ENCODE measurements around the gene SRF. TPM values are rescaled to one million over a fixed set of nuclear protein-coding genes. Genes with fewer than 3 reads are reported as not detected.

SRF gene
- total RNA-seq, 1 experiment from 2014 or later, result 25.8 TPM

GRCh38 chr6:43226192-43226851 is 55.3 kb downstream of the SRF start:
- 0 out of 2 replicates have a peak, but pooled peaks cover 2% of the 10 kb centered on the region for H3K36me3 ChIP-seq
- no peaks in the 10 kb centered on the region for H3K9me3 ChIP-seq (replicated peaks)
- no peak for DNase-seq
- H3K4me3 ChIP-seq, result no peak overlapping the region
- H3K27me3 ChIP-seq, result no peaks in the 10 kb centered on the region
- no peak overlapping the region for H3K27ac ChIP-seq
- H3K4me1 ChIP-seq, result no peaks in the 10 kb centered on the region

- peak; percentile 73 to 82 for DNase-seq
Measured at GRCh38 chr6:43228951-43229802, 58.1 kb downstream of the SRF start, which contains the start of gene DNPH1. Gene DNPH1 (minus strand): TSS chr6:43229481. CDS start chr6:43229456, 25 bp downstream.

GRCh38 chr6:43229803-43230620 is 58.9 kb downstream of the SRF start:
- no peaks in the 10 kb centered on the region for H3K27me3 ChIP-seq
- H3K36me3 ChIP-seq, result no peaks in the 10 kb centered on the region
- no peak overlapping the region for H3K27ac ChIP-seq
- H3K4me3 ChIP-seq, result peak overlapping the region; percentile 64
- H3K9me3 ChIP-seq (replicated peaks), result no peaks in the 10 kb centered on the region
- H3K4me1 ChIP-seq, result no peaks in the 10 kb centered on the region
- DNase-seq, result no peak

More at GRCh38 chr6:43228951-43229802, 58.1 kb downstream of the SRF start, which contains the start of gene DNPH1:
- Histone ChIP-seq H3K9me3 (replicated peaks) (no peaks in the 10 kb centered on the region), H3K27ac (no peak within 1 kb of the TSS; the same call in 1 of the 2 replicates), H3K36me3 (no peaks in the 10 kb centered on the region), H3K27me3 (no peaks in the 10 kb centered on the region), H3K4me1 (no peaks in the 10 kb centered on the region), H3K4me3 (peak within 1 kb of the TSS; percentile 64)

- H3K4me1 ChIP-seq, result no peaks in the 10 kb centered on the region
- no peaks in the 10 kb centered on the region for H3K9me3 ChIP-seq (replicated peaks)
- peaks cover under 1% of the 10 kb centered on the region; the same call in 1 of the 2 replicates for H3K27me3 ChIP-seq
- DNase-seq, result no peak
- H3K4me3 ChIP-seq, result no peak overlapping the region
- H3K36me3 ChIP-seq, result no peaks in the 10 kb centered on the region
- H3K27ac ChIP-seq, result no peak overlapping the region
Measured at GRCh38 chr6:43231053-43231452, 60.0 kb downstream of the SRF start.

Other genes starting within 250 kb of the SRF start
- gene CNPY3, start 241.8 kb upstream of the SRF start, total RNA-seq (2014; rRNA removed; shearing (Covaris generic)), result 40.9 and 45.3 TPM in 2 replicates
- 0.15 TPM in 1 of 2 replicates, not detected in the other for gene GNMT, start 210.5 kb upstream of the SRF start, total RNA-seq (2014; rRNA removed; shearing (Covaris generic))
- 11.4 and 11.5 TPM in 2 replicates for gene PEX6, start 192.1 kb upstream of the SRF start, total RNA-seq (2014; rRNA removed; shearing (Covaris generic))
- 70.2 and 71.9 TPM in 2 replicates for gene PPP2R5D, start 186.7 kb upstream of the SRF start, total RNA-seq (2014; rRNA removed; shearing (Covaris generic))
- gene MEA1, start 157.3 kb upstream of the SRF start, total RNA-seq (2014; rRNA removed; shearing (Covaris generic)), result 67.6 and 81.1 TPM in 2 replicates
- gene KLHDC3, start 157.0 kb upstream of the SRF start, total RNA-seq (2014; rRNA removed; shearing (Covaris generic)), result 115 and 123 TPM in 2 replicates
- 95.4 and 95.8 TPM in 2 replicates for gene RRP36, start 149.6 kb upstream of the SRF start, total RNA-seq (2014; rRNA removed; shearing (Covaris generic))
- 14.8 and 15.2 TPM in 2 replicates for gene CUL7, start 117.4 kb upstream of the SRF start, total RNA-seq (2014; rRNA removed; shearing (Covaris generic))
- 25.8 and 26.2 TPM in 2 replicates for gene MRPL2, start 111.8 kb upstream of the SRF start, total RNA-seq (2014; rRNA removed; shearing (Covaris generic))
- 10.5 and 13.2 TPM in 2 replicates for gene KLC4, start 111.6 kb upstream of the SRF start, total RNA-seq (2014; rRNA removed; shearing (Covaris generic))
- gene PTK7, start 95.0 kb upstream of the SRF start, total RNA-seq (2014; rRNA removed; shearing (Covaris generic)), result 84.2 and 88.3 TPM in 2 replicates
- gene CUL9, start 10.9 kb downstream of the SRF start, total RNA-seq (2014; rRNA removed; shearing (Covaris generic)), result 14.1 and 14.5 TPM in 2 replicates
- 23.8 and 31.4 TPM in 2 replicates for gene DNPH1, start 58.2 kb downstream of the SRF start, total RNA-seq (2014; rRNA removed; shearing (Covaris generic))
- gene TTBK1, start 72.2 kb downstream of the SRF start, total RNA-seq (2014; rRNA removed; shearing (Covaris generic)), result not detected in 2 replicates
- not detected in 2 replicates for gene SLC22A7, start 127.0 kb downstream of the SRF start, total RNA-seq (2014; rRNA removed; shearing (Covaris generic))
- gene CRIP3, start 137.6 kb downstream of the SRF start, total RNA-seq (2014; rRNA removed; shearing (Covaris generic)), result not detected in 2 replicates
- gene ZNF318, start 198.4 kb downstream of the SRF start, total RNA-seq (2014; rRNA removed; shearing (Covaris generic)), result 17.2 and 17.7 TPM in 2 replicates